SIG-M5 treated with dmso at 0.1 percent for 504 hours (cell line): ENCODE data around the gene SLC23A2.
A peak's percentile ranks its signal among the peaks of the same experiment; 100 is the strongest.
"Not testable (repeated sequence)": the region's sequence is repeated elsewhere in the genome, so short reads cannot be mapped to it uniquely, and the experiment has no call there.

Experiments used
- DNase-seq: peaks from one replicate; lab custom pipeline; 2025; ENCODE audit not compliant: unreplicated experiment; lab: John Stamatoyannopoulos, UW

SLC23A2 gene

DNA sequence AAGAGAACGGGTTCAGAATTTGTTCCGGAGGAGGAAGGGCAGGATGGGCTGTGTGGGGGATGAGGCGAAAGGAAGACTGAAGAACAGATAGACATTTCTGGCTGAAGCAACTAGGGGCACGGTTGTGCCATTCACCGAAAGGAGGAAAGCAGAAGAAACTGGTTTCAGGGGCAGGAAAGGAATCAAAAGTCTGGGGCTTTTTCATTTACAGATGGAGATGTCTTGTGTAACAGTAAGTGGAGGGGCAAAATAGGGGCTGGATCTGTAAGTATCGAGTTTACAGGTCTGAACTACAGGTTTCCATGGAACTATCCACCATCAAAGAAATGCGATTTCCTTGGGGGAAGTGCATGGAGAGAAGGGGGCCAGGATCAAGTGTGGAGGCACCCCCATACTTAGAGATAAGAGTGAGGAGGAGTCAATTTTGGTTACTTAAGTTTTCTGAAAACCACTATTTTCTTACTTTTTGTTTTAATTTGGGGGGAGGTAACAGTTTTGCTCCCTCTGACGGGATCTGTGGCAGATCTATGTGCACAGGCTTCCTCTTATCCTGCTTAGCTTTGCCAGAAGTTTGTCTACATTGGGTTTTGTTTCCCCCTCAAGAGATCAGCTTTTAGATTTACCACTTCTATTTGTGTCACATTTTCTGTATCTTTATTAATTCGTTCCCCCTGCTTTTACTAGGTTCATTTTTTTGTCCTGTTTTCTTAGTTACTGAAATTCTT, 120.1 kb downstream of the SLC23A2 start:
- DNase-seq = no peak

DNA sequence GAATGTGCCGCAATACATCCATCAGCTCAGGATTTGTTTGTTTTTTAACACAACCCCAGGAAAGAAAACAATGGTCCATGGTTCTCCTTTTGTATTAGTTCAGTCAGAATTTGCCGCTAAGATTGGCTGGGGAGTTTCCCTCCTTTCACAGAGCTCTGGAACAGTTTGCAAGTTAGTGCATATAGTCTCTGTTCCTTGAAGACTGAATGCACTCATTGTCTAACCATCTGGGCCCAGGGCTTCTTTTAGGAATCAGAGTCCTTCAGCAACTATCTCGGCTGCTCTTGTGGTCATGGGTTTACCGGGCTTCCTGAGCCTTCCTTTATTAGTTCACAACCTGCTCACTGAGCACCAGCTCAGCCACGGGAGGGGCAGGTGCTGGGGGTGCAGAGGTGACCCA, 121.3 kb downstream of the SLC23A2 start:
- no peak for DNase-seq

DNA sequence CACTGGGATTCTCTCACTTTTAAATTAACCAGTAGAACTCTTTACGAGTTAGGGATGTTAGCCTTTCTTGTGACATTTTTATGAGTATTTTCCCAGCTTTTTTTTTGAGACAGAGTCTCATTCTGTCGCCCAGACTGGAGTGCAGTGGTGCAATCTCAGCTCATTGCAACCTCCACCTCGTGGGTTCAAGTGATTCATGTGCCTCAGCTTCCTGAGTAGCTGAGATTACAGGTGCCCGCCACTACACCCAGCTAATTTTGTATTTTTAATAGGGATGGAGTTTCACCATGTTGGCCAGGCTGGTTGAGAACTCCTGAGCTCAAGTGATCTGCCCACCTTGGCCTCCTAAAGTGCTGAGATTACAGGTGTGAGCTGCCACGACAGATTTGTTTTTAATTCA, 123.2 kb downstream of the SLC23A2 start:
- not testable (repeated sequence) for DNase-seq

DNA sequence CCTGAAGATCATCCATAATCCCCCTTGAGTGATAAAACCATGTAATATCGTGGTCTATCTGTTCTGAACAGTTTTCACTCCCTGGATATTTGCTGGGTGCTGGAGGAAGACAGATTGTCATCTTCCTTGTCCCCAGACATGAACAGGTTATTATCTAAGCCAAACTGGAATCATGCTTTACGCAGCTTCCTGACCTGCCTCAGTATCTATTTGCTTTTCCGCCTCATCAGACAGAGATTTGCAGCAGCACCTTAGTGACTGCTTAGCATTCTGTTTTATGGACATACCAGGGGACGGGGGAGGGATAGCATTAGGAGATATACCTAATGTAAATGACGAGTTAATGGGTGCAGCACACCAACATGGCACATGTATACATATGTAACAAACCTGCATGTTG, 124.6 kb downstream of the SLC23A2 start:
- no peak for DNase-seq

DNA sequence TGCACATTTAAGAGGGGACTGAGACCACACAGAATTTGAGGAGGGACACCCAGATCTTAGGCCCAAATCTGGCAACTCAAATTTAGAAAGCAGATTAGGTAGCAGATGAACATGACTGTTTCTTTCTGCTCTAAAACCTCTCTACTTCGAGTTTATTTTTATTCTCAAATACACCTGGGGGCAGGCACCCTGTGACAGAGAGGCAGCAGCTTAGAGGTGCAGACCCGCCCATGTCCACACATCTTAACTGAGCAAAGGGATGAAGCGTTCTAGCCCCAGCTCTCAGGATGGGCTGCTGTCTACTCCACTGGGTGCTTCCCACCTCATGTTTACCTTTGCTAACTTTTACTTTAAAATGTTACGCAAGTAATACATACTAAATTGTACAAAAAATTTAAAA, 125.0 kb downstream of the SLC23A2 start:
- DNase-seq = no peak

DNA sequence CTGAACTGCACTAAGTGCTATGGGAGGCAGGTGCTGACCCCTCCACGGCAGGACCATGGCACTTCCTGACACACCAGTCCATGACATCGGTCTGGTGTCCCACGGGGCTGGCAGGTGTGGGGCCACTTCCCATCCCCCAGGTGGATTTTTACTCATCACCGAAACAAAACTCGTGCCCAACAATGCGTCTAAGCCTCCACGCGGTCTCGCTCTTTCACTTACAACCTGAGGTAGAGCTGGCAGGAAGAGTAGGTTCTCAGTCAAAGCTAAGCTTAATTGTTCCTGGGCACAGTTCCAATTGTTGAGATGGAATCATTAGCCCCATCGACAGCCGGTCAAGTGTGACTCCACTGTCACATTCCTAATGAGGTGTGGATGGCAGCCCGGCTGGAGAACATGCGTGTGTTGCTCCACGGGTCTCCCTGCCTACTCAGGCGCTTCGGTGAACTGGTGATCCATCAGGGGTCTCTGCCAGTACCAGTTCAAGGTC, 125.7 kb downstream of the SLC23A2 start:
- no peak for DNase-seq

DNA sequence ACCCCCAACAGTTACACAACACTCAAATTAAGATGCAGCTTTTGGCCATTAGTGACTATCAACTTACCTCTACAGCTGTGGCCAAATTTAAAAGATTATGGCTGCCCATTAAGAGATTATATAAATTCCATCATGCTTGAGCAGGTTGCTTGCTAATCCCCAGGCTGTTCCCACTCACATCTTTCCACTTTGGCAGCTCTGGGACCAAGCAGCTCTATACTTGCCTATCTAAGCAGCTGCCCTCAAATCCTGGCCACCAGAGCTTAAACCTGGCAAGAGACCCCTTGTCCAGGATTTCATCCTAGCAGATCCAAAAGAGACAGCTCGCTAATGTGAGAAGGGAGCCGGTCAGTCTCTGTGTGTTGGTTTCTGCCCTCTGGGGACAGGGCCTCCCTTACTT, 127.9 kb downstream of the SLC23A2 start:
- no peak for DNase-seq

DNA sequence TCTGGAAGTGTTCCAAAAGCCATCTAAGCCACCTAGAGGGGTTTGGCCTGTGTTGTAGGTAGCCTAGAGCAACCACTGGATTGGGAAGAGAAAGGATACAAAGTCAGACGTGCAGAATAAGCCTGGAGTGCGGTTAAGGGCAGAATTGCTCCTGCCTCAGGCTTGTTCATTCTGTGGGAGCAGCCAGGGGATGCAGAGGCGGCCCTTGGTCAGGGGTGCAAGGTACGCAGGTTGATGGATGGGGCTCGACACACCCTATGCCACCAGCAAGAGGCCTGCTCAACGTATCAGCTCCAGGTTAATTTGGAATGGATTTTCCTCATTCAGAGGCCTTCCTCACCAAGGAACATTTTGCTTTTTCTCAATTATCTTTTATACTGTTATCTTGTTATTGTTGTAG, 129.8 kb downstream of the SLC23A2 start:
- DNase-seq = no peak

DNA sequence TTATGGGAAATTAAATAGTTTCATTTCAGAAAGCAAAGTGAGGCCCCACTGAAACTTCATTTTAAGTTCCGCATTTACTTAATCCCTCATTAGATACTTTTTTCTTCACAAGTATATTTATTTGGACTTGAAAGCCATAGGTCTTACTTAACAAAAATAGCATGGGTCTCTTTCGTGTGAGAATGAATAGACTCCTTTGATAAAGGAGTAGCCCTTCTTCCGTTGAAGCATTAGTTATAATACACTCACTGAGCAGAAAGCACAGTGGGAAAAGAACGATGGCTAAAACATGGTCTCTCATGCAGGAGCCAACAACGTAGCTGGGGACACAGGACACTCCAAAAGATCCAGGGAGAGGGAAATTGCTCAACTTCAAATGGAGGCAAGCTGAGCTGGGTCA, 130.4 kb downstream of the SLC23A2 start:
- DNase-seq = no peak

DNA sequence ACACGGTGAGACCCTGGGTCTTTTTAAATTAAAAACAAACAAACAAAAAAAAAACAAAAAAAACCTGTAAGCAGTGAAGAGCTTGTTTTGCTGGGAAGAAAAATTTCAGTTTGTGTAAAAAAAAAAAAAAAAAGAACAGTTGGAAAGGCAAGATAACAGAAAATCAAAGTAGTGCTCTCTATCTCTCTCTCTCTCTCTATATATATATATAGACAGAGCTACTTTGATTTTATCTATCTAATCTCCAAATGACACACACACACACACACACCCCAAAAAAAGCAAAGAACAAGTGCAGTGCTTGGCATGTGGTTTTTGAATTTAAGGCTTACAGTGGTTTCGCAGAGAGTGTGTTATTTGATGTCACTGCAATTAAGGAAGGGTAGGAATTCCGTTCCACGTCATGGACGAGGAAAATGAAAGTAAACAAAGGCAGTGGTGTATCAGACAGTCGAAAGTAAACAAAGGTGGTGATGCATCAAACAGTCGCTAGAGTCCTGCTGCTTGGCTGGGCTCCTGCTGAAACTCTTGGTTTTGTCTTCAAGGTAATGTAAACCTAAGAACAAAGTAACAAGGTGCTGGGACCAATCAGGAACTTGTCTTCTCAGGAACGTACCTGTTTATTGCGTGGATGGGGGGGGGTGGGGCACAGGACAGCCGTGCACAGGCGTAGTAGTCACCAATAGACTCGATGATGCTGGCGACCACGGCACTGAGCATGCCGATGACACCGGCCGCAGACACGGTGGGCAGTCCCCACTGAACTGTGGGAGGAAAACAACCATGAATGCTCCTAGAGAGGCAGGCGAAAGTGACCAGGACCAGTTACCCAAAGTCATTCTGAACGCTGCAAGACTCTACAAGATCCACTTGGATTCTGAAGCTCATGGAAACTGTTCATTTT, 131.8 kb downstream of the SLC23A2 start:
- DNase-seq = peak; percentile 27

DNA sequence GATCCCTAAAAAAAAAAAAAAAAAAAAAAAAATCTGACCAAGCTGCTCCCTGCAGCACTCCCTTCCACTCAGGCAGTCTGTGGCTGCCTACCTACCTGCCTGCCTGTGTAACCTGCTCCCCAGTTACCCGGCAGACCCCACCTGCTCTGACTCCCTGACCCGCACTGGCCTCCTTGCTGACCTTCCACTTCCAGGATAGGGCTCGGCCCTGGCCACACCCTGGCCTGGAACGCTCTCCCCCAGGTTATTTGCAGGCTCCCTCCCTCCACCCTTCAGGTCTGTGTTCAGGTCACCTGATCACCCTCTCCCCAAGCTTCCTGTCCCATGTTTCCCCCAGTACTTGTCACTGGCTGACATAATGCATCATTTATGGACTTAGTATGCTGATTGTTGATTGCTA, 134.3 kb downstream of the SLC23A2 start:
- no peak for DNase-seq

DNA sequence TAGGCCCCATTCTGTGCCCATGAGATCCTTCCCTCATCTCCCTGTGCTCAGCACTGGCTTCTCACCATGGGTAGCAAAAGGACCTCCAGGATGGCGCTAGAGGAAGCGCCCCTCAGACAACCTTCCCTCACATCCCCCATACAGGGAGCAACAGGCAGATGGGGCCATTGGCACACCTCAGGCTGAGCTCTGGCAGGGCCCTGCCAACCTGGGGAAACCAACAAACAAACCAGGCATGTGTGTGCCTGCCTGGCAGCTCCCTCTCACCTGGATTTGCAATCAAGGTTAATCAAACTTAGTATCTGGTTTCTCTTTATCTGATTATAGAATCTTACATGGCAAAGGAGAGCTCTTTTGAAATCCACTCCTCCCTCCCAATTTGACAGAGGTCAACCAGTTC, 134.9 kb downstream of the SLC23A2 start:
- DNase-seq = no peak

DNA sequence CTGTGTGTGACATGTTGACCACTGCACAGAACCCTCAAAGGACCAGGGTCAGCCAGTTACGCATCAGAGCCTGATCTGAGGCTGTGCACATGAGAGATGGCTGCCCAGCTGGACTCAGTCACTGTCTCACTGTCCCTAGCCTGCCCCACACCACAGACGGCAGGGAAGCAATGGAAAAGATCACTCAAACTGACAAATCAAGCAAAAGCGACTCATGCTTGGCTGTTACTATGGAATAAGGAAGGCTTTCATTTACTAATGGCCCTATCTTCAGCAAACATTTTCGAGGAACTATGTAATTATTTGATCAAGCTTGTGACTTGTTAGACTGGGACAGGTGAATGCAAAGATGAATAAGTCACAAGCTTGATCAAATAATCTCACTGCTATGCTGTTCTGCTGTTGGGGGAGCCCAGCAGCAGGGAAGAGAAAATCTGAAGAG, 137.0 kb downstream of the SLC23A2 start:
- DNase-seq = no peak

DNA sequence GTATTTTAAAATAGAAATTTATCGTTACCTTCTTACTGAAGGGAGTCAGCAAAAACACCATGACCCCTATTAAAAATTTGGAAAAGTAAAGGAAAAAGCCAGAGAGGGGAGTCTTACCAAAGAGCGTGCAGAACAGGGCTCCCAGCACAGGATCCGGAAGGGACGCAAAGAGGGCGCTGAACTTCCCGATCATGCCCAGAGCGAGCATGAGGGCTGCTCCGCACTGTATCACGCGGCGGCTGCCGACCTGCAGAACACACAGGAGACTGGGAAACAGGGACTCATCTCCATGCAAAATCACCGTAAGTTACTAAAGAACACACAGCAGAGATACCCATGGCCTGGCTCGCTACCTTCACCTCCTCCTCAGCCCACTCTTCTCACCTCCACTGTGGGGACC, 138.6 kb downstream of the SLC23A2 start:
- DNase-seq = no peak

DNA sequence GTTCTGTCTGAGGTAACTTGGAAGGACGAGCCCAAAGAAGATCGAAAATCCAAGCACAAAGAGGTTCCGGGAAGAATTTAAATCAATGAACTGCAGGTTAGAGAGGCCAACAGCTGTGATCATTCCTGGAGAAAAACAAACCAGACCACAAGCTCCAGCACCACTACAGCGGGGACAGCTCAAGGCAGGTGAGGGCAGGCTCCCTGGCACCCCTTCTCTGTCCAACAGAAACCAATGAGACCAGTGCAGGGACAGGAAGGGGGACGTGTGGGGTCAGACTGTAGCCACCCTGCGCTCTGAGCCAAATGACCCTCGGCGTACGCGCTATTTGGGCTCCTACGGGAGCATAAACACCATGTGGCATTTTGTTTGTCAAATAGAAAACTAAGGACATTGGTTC, 139.3 kb downstream of the SLC23A2 start:
- DNase-seq = no peak

DNA sequence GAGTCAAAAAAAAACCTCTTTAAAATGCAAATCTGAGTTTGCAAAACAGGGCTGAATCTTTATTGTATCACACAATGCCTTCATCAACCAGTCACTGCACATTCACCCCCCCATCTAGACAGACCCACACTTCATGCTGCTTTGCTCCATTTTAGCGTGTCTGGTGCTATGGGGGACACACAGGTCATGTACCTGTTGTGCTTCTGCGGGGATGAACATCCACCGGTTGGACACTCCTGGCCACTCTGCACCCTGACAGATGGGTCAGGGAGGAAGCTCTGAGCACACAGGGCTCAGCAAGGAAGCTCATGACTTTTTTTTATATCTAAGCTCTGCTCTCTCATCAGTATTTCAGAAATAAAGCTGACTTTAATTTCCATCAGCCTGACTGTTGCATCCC, 143.3 kb downstream of the SLC23A2 start:
- DNase-seq = no peak

DNA sequence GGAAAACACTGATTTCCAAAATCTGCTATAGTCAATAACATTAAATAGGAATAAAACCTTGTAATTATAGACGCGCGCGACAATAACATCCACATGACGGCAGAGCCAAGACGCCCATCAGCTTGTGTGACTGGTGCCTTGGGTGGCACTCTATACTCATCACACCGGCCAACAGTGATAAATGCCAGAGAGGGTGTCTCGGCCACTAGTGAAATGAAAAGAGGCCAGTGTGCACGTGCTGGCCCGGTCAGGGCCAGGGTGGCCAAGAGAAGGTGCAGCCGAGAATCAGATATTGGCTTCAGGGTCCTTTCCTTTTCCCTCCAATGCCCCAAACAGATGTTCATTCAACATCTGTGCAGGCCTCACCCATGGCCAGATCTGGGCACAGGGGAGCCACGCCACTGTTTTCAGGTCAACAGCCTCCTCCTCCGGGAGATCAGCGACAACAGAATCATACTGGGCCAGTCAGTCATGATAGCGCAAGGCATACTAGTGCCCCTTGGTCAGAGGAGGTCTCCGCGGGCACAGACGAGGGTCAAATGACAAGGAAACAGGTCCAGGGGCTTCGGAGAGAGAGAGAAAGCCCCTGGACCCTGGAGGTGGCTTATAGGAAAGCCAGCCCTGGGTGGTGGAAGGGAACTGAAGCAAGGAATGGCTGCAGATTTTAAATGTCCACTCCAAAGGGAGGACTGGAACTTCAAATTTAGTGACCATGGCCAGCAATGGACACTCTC, 145.1 kb downstream of the SLC23A2 start:
- no peak for DNase-seq

DNA sequence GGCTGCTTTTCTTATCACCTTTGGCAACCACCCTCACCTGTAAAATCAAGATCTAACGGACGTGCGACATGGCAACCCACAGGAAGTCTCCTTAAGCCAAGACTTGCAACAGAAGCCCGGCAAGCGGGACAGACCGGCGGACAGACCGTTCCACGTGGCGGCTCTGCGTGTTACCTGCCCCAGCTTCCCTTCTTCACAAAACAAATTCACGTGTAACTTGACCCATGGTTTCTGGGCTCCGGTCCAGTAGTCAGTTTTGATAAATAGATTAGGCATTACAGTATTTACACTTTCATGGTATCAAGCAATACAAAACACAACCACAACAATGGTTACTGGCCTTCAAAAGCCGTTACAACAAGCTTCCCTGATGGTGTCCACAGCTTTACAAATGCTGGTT, 145.8 kb downstream of the SLC23A2 start:
- no peak for DNase-seq

DNA sequence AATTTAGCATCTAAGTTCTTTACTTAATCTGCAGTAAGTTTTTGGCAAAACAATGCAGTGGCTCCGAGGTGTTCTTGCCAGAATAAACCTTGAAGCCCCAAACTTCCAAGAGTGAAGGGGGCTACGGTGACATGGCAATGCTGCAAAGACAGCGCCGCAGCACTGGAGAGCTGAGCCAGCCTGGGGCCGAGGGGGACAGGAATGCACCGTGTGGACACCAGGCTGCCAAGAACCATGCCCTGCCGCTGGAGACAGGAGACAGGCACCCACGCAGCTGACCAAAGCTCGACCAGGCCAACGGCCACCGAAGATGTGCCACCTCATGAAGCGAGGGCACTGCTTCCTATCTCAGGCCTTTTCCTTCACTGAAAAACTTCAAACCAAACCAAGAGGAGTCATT, 146.2 kb downstream of the SLC23A2 start:
- no peak for DNase-seq

DNA sequence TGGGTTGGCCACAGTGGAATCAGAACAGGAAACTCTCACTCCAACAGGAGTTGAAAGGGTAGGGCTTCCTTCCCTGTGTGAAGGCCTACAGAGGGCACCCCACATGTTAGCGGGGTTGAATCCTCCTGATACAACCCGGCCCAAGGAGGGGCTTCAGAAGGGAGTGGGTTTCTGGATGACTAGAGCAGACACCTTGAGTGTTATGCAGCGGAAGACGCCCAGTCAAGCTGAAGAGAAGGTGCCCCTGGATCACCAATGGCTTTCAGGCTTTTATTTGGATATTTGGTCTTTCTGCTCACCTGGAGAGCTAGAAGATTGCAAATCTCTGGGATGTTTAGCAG, 146.8 kb downstream of the SLC23A2 start:
- no peak for DNase-seq

DNA sequence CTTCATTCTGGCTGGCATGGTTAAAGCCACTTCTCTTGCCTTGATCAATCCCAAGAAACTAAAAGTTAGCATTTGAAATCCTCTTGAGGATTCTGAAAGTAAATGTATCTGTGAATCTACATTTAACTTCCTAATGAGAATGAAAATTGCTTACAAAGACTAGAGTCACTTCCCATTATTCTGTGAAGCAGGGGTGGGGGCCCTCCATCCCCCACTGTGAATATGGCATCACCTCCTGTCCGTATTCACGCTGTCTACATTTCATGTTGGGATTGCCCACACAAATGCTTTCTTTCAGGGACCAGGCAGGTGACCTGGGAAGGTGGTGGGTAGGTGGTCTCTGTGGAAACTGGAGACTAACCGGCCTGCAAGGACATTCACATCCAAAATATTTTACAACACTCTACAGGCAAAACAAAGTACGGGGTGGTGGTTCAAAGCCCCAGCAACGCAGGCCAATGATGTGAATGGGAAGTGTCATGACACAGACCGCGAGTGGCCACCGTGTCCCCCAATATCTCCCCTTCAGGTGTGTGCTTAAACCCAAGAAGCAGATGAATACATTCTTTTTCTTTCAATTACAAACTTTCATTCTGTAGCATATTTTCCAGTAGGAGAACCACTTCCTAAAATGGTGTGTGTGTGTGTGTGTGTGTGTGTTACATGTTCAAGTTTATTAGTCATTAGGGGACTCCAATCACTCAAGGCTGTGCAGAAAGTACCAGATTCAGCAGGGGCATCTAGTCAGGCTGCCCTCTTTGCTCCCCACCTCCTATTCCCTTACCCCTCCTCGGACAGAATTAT, 147.4 kb downstream of the SLC23A2 start:
- no peak for DNase-seq
